Lower leg skin (tissue), 4 donors: Measurements from ENCODE around the gene ABCB9. TPM values are rescaled to one million over a fixed set of nuclear protein-coding genes. Genes with fewer than 3 reads are reported as not detected.

Source experiments
- DNase-seq, 2 donors: peaks; one replicate each; pipeline ENCODE4 v3.0.0-alpha.2; 2019; ENCODE audit warnings: low spot score in 2 of 2
- H3K4me3 ChIP-seq: fragments of 200-600 bp; sonication (generic); 2 replicates; pipeline ENCODE4 v1.5.1; 2017; ENCODE audit warnings: mild to moderate bottlenecking, low read depth; ENCODE audit not compliant: poor library complexity, severe bottlenecking
- CTCF ChIP-seq, 3 donors: fragments of 450-650 bp; IDR thresholded peaks; one replicate each; pipeline ENCODE4 v1.5.1; 2016; ENCODE audit warnings: antibody characterized with exemption in 3 of 3, mild to moderate bottlenecking in 3 of 3, moderate library complexity in 2 of 3
- POLR2A ChIP-seq, 2 donors: fragments of 450-650 bp; IDR thresholded peaks; one replicate each; pipeline ENCODE4 v1.6.1; 2016 to 2017; ENCODE audit warnings: antibody characterized with exemption in 2 of 2, mild to moderate bottlenecking in 1 of 2, moderate library complexity in 1 of 2
- WGBS, 2 donors: methylation state at CpG; one replicate each; pipeline ENCODE4 v1.1.5; 2018; 5-methylcytosine and 5-hydroxymethylcytosine counted together
- intact Hi-C: fragments of 100-400 bp; cut with DNase I; formaldehyde crosslinking; loops from one replicate; pipeline ENCODE4 v1.15.0; 2023; ENCODE audit warnings: low total_unique reads
- total RNA-seq, 4 donors: library from RNA; depleted of rRNA; stranded (reverse); fragments of >200 nt; gene quantifications; one replicate each; pipeline ENCODE4 v1.1.0, GENCODE V29; 2016

ABCB9 gene
- total RNA-seq, 4 donors from 2014 or later = 3.4 to 10.2 (median 7.2) TPM

GRCh38 chr12:122951406-122951805, 14.9 kb downstream of the ABCB9 start:
- intact Hi-C loops = no loop called here
- 82 to 87% methylated on average over 9 of the region's 9 CpGs for WGBS, 2 donors
- no peak for DNase-seq
- H3K4me3 ChIP-seq = no peak overlapping the region
- TF ChIP-seq POLR2A (IDR thresholded peaks at IDR 0.05) (no peak), CTCF (IDR thresholded peaks at IDR 0.05) (no peak)

DNA sequence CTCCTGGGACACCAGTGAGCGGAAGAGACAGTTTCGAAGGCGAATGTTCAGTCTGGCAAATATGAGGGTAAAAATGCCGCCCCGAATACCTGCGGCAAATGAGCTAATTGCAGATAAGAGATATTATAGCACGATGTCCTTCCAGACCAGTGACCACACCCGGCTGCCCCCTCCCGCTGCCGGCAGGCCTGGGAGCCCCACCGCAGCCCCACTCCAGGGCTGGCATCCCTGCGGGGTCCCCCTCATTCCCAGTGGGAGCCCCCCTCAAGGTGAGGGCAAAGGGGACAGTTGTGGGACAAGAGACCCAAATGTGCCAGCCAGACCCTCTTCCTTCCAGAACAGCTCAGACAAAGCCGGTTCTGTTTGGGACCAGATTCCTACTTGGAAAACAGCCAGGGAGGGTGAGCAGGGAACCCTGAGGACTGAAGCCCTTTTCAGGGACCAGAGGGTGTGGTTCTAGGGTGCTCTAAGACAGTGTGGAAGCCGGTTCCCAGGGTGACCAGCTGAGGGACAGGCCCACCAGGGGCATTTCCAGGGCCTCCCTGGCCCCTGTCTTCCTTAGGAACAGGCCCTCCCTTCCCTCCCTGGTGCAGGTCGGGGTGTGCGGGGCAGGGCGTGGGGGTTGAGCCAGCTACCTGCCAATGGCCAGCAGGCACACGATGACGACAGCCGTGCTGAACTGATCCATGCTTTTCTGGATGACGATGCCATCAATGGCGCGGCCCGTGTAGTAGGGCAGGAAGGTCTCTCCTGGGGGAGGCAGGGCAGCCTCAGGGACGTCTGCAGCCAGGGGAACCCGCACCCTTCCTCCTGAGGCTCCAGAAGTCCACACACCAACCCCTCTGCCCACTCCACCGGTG, 16.2 kb downstream of the ABCB9 start:
- WGBS, 2 donors = 77 to 87% methylated on average over 27 of the region's 27 CpGs
- intact Hi-C loops = loop anchor here (2.0 kb wide), 1 partner anchor 89 kb away; no protein-coding TSS in a partner anchor
- TF ChIP-seq CTCF (IDR thresholded peaks at IDR 0.05) = no peak
- no peak for TF ChIP-seq POLR2A (IDR thresholded peaks at IDR 0.05)

DNA sequence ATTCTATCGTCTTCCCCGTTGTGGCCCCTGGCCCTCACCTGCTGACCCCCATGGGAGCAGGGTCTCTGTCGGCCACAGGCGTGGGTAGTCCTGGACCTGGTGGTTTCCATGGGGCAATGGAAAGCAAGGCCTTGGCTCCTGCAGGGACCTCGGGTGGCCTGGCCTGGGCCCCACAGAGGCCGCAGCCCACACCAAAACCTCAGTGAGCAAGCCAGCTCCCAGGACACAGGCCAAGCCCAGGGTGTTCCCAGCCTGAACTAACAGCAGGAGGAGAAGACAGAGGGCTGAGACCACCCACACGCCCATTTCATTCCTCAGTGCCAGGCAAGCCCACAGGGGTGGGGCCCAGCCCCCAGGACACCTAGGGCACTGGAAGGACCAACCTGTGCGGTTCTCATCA, 16.9 kb downstream of the ABCB9 start:
- intact Hi-C loops = loop anchor here (2.0 kb wide), 1 partner anchor 89 kb away; no protein-coding TSS in a partner anchor
- WGBS, 2 donors = 80 to 93% methylated on average over 5 to 6 of the region's 8 CpGs
- DNase-seq = no peak
- H3K4me3 ChIP-seq = no peak overlapping the region
- TF ChIP-seq CTCF (IDR thresholded peaks at IDR 0.05) = no peak

More for the DNA sequence above, 16.2 kb downstream of the ABCB9 start:
- DNase-seq = no peak
- no peak overlapping the region for H3K4me3 ChIP-seq

GRCh38 chr12:122948605-122949004, 17.7 kb downstream of the ABCB9 start:
- WGBS, 2 donors = 97 to 98% methylated on average over 11 to 14 of the region's 14 CpGs
- intact Hi-C loops = loop anchor here (2.0 kb wide), 1 partner anchor 88 kb away; no protein-coding TSS in a partner anchor
- TF ChIP-seq POLR2A (IDR thresholded peaks at IDR 0.05) (no peak), CTCF (IDR thresholded peaks at IDR 0.05) (no peak)
- no peak overlapping the region for H3K4me3 ChIP-seq
- no peak for DNase-seq

- H3K4me3 ChIP-seq = no peak overlapping the region
- 45% methylated on average over 12 to 14 of the region's 15 CpGs for WGBS, 2 donors
- peak; percentile 68 to 93 for DNase-seq
Observed at GRCh38 chr12:122947352-122947792, 18.9 kb downstream of the ABCB9 start.

More at GRCh38 chr12:122947352-122947792, 18.9 kb downstream of the ABCB9 start:
- intact Hi-C loops = no loop called here
- TF ChIP-seq CTCF (IDR thresholded peaks at IDR 0.05) = no peak
- no peak for TF ChIP-seq POLR2A (IDR thresholded peaks at IDR 0.05)
